ENCODE measurements around the gene ADAMTS14. TPM values are rescaled to one million over a fixed set of nuclear protein-coding genes. Genes with fewer than 3 reads are reported as not detected.

The ADAMTS14 gene
- total RNA-seq, 1 donor from 2014 or later, result 3.4 TPM

GRCh38 chr10:70688828-70689227 lies 16.5 kb downstream of the ADAMTS14 start:
- no peak for DNase-seq (ENCODE audit: extremely low read depth, low read depth, low spot score)

GRCh38 chr10:70689661-70690060 lies 17.4 kb downstream of the ADAMTS14 start:
- DNase-seq (ENCODE audit: extremely low read depth, low read depth, low spot score), result no peak

GRCh38 chr10:70690589-70690988 lies 18.3 kb downstream of the ADAMTS14 start:
- no peak for DNase-seq (ENCODE audit: extremely low read depth, low read depth, low spot score)

GRCh38 chr10:70691611-70692010 lies 19.3 kb downstream of the ADAMTS14 start:
- DNase-seq (ENCODE audit: extremely low read depth, low read depth, low spot score), result no peak

- DNase-seq (ENCODE audit: extremely low read depth, low read depth, low spot score), result no peak
Observed at GRCh38 chr10:70692043-70692603, 19.8 kb downstream of the ADAMTS14 start.

DNA sequence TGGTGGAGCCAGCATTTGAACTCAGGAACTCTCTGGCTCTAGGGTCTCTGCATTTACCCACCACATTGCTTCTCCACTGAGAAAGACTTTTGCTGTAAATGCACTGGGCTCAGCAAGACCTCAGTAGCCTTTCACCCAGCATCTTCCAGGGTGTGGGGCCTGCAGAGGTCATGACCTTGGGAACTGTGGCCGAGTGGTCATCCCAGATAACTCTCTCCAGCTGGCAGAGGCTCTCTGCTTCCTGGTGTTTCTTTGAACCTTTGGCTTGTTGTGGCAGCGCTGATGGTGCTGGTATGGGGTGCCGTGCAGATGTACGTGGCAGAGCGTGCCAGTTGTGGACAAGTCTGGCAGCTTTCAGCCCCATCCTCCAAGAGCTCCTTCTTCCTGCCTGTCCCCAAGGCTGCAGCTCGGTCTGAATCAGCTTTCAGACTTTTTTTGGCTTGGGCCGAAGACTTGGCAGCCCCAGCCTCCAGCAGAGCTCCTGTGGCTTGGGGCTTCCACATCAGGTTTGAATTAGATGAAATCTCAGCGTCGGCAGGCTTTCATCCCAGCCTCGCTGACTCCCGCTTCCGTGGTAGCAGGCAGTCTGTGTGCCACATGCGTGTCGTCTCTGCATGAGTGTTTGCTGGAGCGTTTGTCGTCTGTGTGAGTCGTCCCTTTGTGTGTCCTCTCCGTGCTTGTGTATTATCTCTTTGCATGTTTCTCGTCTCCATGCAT lies 21.5 kb downstream of the ADAMTS14 start:
- no peak for DNase-seq (ENCODE audit: extremely low read depth, low read depth, low spot score)

GRCh38 chr10:70694418-70695141 lies 22.3 kb downstream of the ADAMTS14 start:
- DNase-seq (ENCODE audit: extremely low read depth, low read depth, low spot score), result no peak

GRCh38 chr10:70695241-70696030 lies 23.1 kb downstream of the ADAMTS14 start:
- no peak for DNase-seq (ENCODE audit: extremely low read depth, low read depth, low spot score)

GRCh38 chr10:70698211-70698610 lies 25.9 kb downstream of the ADAMTS14 start:
- no peak for DNase-seq (ENCODE audit: extremely low read depth, low read depth, low spot score)

- DNase-seq (ENCODE audit: extremely low read depth, low read depth, low spot score), result no peak
Observed at GRCh38 chr10:70699063-70699658, 26.9 kb downstream of the ADAMTS14 start.

- DNase-seq (ENCODE audit: extremely low read depth, low read depth, low spot score), result no peak
Observed at GRCh38 chr10:70699659-70700174, 27.4 kb downstream of the ADAMTS14 start.

- no peak for DNase-seq (ENCODE audit: extremely low read depth, low read depth, low spot score)
Observed at GRCh38 chr10:70702190-70702763, 30.0 kb downstream of the ADAMTS14 start.

GRCh38 chr10:70704211-70704610 lies 31.9 kb downstream of the ADAMTS14 start:
- DNase-seq (ENCODE audit: extremely low read depth, low read depth, low spot score), result no peak

- DNase-seq (ENCODE audit: extremely low read depth, low read depth, low spot score), result no peak
Observed at GRCh38 chr10:70705121-70705861, 33.0 kb downstream of the ADAMTS14 start.

GRCh38 chr10:70711177-70711576 lies 38.9 kb downstream of the ADAMTS14 start:
- DNase-seq (ENCODE audit: extremely low read depth, low read depth, low spot score), result no peak

DNA sequence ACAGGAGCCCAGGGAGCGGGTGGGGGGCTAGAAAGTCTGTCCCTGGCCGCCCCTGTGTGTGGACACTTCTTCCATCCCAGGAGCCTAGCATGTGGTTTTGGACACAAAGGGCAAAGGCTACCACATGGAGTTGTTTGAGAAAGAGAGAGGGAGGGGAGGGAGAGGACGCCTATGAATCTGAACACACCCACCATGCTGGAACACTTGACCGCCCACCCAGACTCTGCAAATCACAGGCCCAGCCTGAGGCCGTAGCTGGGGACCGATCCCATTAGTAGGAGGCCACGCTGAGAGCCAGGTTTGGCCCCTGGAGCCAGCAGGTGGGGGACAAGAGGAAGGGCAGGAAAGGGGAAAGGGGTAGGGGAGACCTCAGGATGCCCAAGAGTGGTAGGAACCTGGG lies 39.6 kb downstream of the ADAMTS14 start:
- DNase-seq (ENCODE audit: extremely low read depth, low read depth, low spot score), result no peak

- no peak for DNase-seq (ENCODE audit: extremely low read depth, low read depth, low spot score)
Observed at GRCh38 chr10:70714245-70714644, 41.9 kb downstream of the ADAMTS14 start.

- DNase-seq (ENCODE audit: extremely low read depth, low read depth, low spot score), result no peak
Observed at GRCh38 chr10:70714951-70715350, 42.6 kb downstream of the ADAMTS14 start.

Data from glomerular endothelial cell (primary cell).